ENCODE data around the gene MCTS1. TPM values are rescaled to one million over a fixed set of nuclear protein-coding genes. Genes with fewer than 3 reads are reported as not detected.

The MCTS1 gene
- total RNA-seq, 1 experiment from 2014 or later: 27.7 TPM

- H2BK5ac ChIP-seq (ENCODE audit: insufficient read length, low read length): no peak within 1 kb of the TSS
- no peak within 1 kb of the TSS for H2AK5ac ChIP-seq (ENCODE audit: insufficient read length, low read length)
- peaks cover 8% of the 10 kb centered on the region for H3K9me3 ChIP-seq (ENCODE audit: control insufficient read depth, low read depth, low read length)
- no peak within 1 kb of the TSS for H3K4ac ChIP-seq (ENCODE audit: low read depth, low read length)
- DNase-seq: peak; percentile 92
- no peak within 1 kb of the TSS for H2BK20ac ChIP-seq (ENCODE audit: low read depth, low read length, poor library complexity, severe bottlenecking)
- peak within 1 kb of the TSS; percentile 84 for H3K9ac ChIP-seq (ENCODE audit: extremely low read depth, insufficient read length, low read length)
- no peaks in the 10 kb centered on the region for H3K27me3 ChIP-seq (ENCODE audit: insufficient read depth, low read length)
- H3K27me3 Mint-ChIP-seq (ENCODE audit: low read depth): no peaks in the 10 kb centered on the region
- no peaks in the 10 kb centered on the region for H4K20me1 ChIP-seq (ENCODE audit: control insufficient read depth, insufficient read depth, insufficient read length)
- H3T11ph ChIP-seq (ENCODE audit: low read length): no peak within 1 kb of the TSS
- H3K4me2 ChIP-seq (ENCODE audit: insufficient read depth, insufficient read length, low read length): peak within 1 kb of the TSS; percentile 91
- no peak within 1 kb of the TSS for H3K56ac ChIP-seq (ENCODE audit: insufficient read length, low read depth, low read length)
- no CpG with 5 or more reads among the region's 54 CpGs for WGBS (ENCODE audit: extremely low coverage, insufficient read length, low lambda C conversion rate)
- H2BK15ac ChIP-seq (ENCODE audit: low read depth, low read length): no peak within 1 kb of the TSS
- no peak within 1 kb of the TSS for H3K23ac ChIP-seq (ENCODE audit: insufficient read length, low read depth, low read length)
- peaks cover 6 to 11% of the 10 kb centered on the region in 2 experiments for H3K4me1 Mint-ChIP-seq
- no peak for TF ChIP-seq CTCF (conservative IDR thresholded peaks at IDR 0.05)
- peak within 1 kb of the TSS; percentile 92; the same call in 1 of the 2 replicates for H3K14ac ChIP-seq (ENCODE audit: insufficient read depth, low read length)
- H3K18ac ChIP-seq (ENCODE audit: insufficient read length, low read depth, low read length): peak within 1 kb of the TSS; percentile 96
- H4K91ac ChIP-seq (ENCODE audit: insufficient read length, low read depth, low read length): no peak within 1 kb of the TSS
- peak within 1 kb of the TSS; percentile 87 for H3K27ac ChIP-seq (ENCODE audit: insufficient read length, low read depth, low read length)
- H4K5ac ChIP-seq (ENCODE audit: insufficient read length, low read depth, low read length): peak within 1 kb of the TSS; percentile 54
- H4K8ac ChIP-seq (replicated peaks; ENCODE audit: insufficient read length, low read depth, low read length): no peak within 1 kb of the TSS
- peaks cover 44 to 62% of the 10 kb centered on the region in 2 experiments for H3K9me3 Mint-ChIP-seq
- H2BK120ac ChIP-seq (ENCODE audit: low read depth, low read length, poor library complexity, severe bottlenecking): peak within 1 kb of the TSS; percentile 53
- peaks cover 2% of the 10 kb centered on the region; the same call in 1 of the 2 replicates for H3K79me2 ChIP-seq (ENCODE audit: insufficient read depth, low read length)
- peaks cover 4% of the 10 kb centered on the region for H3K23me2 ChIP-seq (ENCODE audit: insufficient read length, low read depth, low read length, poor library complexity, severe bottlenecking)
- H3K79me1 ChIP-seq (ENCODE audit: insufficient read depth, low read depth, low read length, poor library complexity, severe bottlenecking): no peaks in the 10 kb centered on the region
- peak within 1 kb of the TSS; percentile 22 for H2AFZ ChIP-seq (ENCODE audit: low read length)
- peaks cover 3 to 14% (median 11%) of the 10 kb centered on the region in 3 experiments; a peak in 5 of 7 replicates for H3K36me3 Mint-ChIP-seq (ENCODE audit: insufficient read depth in 1 of 3, low read depth in 3 of 3)
- no peak within 1 kb of the TSS for H2BK12ac ChIP-seq (ENCODE audit: insufficient read length, low read depth, low read length)
- H3K4me1 ChIP-seq (ENCODE audit: insufficient read depth, low read length): no peaks in the 10 kb centered on the region
- H3K27ac Mint-ChIP-seq: peak within 1 kb of the TSS; percentile 97 to 99 (median 99)
- peak within 1 kb of the TSS; percentile 90 to 91 for H3K4me3 Mint-ChIP-seq
These were observed 42.9 kb upstream of the MCTS1 start, which contains the start of gene CUL4B for GRCh38 chrX:120560842-120561633. TSS of gene CUL4B (minus strand) at chrX:120560962. CDS start at chrX:120560638, 324 bp downstream.
